Umbilical cord (tissue), 2 donors: Measurements from ENCODE around the gene IGFBP4. TPM values are rescaled to one million over a fixed set of nuclear protein-coding genes. Genes with fewer than 3 reads are reported as not detected.

ENCODE experiments used
- DNase-seq: peaks from one replicate; pipeline ENCODE4 v3.0.0-alpha.2; 2015; ENCODE audit warnings: low spot score
- total RNA-seq: library from RNA; depleted of rRNA; stranded (reverse); fragments of >200 nt; gene quantifications from one replicate; pipeline ENCODE4 v1.2.3, GENCODE V29; 2014; ENCODE audit warnings: low replicate concordance; ENCODE audit not compliant: insufficient read depth

IGFBP4 gene
- total RNA-seq, 1 donor from 2014 or later = 55.4 TPM

GRCh38 chr17:40432864-40433528, 10.3 kb upstream of the IGFBP4 start:
- peak; percentile 98 for DNase-seq

GRCh38 chr17:40433551-40434415, 9.5 kb upstream of the IGFBP4 start:
- no peak for DNase-seq

GRCh38 chr17:40436636-40437035, 6.6 kb upstream of the IGFBP4 start:
- no peak for DNase-seq

- DNase-seq = no peak
Measured at GRCh38 chr17:40437095-40437732, 6.0 kb upstream of the IGFBP4 start.

DNA sequence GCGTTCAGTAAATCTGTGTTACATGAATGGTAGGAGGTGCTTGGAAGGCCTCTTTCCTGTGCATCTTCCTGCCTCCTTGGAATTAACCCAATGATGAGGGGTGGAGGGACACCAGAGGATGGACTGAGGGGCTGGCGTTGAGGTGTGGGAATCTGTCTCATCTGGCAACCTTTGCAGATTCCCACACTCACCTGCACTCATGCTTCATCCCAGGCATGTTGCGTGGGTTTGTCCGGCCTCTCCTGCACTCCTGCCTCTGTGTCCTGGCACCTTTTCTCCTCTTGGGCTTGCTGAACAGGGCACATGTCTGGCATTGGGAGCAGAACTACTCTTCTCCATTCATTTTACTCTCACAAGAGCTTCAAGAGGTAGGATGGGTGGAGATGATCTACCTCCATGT, 3.1 kb upstream of the IGFBP4 start:
- no peak for DNase-seq

DNA sequence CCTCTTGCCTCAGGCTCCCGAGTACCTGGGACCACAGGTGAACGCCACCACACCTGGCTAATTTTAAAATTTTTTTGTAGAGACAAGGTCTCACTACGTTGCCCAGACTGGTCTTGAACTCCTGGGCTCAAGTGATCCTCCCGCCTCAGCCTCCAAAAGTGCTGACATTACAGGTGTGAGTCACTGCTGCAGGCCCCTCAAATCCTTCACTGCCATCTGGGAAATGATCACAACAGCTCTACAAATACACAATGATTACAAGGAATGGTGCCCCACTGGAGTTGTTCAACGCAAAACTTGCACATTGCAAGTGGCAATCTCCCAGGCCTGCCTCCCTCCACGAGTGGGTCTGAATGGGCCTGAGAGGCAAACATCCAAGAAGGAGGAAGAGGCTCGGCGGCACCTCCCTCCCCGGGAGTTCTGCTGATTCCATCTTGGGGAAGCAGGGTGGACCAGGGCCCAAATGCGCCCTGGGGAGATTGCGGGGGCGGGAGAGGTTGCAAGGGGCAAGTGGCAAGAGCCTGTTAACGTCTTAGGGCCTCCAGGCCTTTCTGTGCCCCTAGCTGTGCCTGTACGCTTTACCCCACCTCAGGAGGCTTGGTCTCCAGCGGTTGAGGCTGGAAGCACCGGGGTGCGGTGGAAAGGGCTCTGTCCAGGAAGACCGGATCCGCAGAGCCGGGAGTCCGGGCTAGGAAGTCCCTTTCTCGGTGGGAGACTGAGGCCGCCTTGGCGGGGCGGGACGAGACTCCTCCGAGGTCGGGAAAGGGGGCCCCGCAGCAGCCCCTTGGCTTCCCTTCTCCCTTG, 656 bp upstream of the IGFBP4 start:
- DNase-seq = no peak

DNA sequence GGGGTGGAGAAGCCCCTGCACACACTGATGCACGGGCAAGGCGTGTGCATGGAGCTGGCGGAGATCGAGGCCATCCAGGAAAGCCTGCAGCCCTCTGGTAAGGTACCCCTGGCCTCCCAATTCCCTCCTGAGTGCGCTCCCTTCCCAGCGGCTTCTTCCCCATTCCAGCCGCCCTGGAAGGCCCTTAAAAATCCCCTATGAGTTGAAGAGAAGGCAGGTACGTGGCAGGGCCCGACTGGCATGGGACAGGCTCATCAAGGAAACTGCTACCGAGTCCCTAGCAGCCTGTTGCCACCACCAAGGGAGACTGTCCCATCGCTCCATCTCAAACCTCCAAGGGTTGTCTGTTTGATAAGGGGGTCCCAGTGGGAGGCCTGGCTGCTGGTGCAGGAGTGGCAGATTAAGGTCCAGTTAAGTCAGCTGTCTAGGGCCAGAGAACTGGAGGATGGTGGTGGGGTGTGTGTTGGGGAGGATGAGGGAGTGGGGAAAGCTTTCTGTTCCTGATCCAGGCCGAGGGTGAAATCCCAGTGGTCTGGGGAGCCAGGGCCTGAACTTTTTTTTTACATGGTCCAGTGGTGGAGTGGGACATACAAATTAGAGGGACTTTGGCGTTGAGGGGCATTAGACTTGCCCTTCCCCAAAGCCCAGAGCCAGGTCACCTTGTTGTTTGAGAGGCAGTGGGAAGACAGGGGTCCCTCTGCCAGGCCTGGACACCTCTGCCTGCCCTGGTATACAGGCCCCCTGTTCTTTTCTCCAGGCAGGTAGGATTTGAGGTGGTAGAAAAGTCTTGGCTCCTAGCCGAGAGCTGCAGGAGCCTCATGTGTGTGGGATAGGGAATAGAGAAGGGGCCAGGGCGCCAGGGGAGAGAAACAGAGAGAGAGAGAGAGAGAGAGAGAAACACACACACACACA, 994 bp downstream of the IGFBP4 start:
- peak; percentile 47 for DNase-seq

DNA sequence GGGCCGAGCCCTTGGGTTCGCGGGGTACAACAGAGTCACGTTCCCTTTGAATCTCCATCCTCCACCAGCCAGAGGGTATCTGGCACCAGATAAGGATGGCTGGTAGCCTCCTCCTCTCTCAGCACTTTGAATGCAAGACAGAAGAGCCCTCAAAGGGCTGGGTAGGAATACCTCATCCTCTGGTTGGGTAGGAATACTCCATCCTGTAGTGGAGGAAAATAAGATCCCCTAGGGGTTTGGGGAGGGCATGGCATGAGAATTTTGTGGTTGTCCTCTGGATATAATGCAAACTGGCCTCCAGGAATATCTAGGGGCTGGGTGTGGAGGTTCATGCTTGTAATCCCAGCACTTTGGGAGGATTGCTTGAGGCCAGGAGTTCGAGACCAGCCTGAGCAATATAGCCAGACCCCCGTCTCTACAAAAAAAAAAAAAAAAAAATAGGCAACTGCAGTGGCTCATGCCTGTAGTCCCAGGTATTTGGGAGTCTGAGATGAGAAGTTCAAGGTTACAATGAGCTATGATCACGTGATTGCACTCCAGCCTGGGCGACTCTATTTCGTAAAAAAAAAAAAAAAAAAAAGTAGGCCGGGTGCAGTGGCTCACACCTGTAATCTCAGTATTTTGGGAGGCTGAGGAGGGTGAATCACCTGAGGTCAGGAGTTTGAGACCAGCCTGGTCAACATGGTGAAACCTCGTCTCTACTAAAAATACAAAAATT, 2.7 kb downstream of the IGFBP4 start:
- no peak for DNase-seq

DNA sequence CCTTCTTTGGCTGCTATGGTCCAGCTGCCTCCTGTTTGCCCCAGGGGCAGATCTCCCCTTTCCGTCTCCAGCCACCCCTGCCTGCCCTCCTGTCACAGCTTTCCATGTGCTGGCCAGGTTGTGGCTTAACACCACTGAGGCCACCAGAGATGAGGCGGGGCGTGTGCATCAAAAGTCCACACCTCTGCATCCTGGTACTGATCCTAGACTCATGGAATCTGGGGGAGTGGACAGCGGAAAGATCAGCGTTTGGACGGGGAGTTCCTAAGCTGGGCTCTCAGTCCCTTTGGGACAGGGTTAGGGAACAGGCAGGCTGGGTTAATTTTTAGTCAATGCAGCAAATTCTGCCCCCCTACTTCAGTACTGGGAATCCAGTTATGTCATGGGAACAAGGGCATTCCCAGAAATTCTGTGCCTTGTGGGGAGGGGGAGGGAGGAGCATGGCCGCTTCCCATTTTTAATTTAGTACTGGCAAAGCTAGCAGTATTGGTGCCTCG, 3.9 kb downstream of the IGFBP4 start:
- no peak for DNase-seq

- DNase-seq = no peak
Measured at GRCh38 chr17:40447806-40448205, 4.6 kb downstream of the IGFBP4 start.

- DNase-seq = no peak
Measured at GRCh38 chr17:40448213-40448638, 5.0 kb downstream of the IGFBP4 start.

DNA sequence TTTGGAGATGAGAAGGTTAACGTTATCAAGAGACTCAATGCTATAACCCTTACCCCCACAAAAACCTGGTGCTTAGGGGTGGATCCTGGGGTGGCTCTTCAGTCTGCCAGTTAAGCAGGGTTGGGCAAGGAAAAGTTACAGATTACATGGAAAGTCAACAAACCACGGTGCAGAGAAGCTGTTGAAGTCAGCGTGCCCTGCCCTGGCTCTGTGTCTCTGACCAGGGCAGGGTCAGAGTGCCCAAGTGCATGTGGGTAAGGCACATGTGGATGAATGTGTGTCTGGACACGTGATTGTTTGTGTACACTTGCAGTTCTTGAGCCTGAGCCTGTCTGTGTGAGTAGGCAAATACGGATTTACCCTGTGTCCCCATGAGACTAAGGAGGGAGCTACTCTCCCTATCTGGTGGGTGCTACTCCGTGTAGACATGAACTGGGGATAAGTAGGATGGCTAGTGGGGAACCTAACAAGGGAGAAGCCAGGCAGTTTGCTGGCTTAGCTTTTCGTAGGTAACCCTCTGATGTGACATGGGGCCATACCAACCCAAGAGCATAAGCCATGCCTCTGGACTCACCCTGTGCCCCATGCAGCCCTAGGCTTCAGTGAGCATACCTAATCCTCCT, 5.5 kb downstream of the IGFBP4 start:
- no peak for DNase-seq

- DNase-seq = no peak
Measured at GRCh38 chr17:40450175-40450574, 6.9 kb downstream of the IGFBP4 start.

GRCh38 chr17:40451420-40451819, 8.2 kb downstream of the IGFBP4 start:
- DNase-seq = peak; percentile 95

- no peak for DNase-seq
Measured at GRCh38 chr17:40452216-40452787, 9.1 kb downstream of the IGFBP4 start.

DNA sequence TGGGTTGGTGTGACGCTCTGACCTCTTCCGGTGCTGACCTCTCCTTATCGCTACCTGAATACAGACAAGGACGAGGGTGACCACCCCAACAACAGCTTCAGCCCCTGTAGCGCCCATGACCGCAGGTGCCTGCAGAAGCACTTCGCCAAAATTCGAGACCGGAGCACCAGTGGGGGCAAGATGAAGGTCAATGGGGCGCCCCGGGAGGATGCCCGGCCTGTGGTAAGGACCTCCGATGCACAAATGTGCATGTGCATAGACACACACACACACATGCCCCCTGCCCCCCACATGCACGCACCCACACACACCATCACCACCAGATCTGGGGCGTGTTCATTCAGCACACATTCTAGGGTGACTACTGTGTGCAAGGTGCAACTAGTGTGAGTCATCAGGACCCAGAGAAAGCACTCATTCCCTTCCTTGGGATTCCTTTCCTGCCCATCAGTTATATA, 9.7 kb downstream of the IGFBP4 start:
- no peak for DNase-seq

- DNase-seq = no peak
Measured at GRCh38 chr17:40453881-40454612, 10.8 kb downstream of the IGFBP4 start.

DNA sequence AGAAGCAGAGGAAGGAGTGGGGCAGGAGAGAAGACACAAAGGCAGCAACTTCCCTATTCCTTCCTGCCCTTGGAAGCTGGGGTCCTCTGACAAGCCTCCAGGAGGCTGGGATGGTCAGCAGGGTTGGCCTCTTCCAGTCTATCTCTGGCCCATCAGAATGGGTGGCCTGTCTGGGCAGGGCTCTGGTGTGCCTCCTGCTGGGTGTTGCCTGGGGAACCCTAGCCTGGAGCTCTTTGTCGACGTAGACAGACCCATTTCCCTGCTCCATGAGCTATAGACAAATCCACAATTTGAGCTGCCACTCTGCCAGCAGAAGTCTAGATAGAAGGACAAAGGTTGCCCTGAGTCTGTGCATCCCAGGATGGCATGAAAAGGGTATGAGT, 11.4 kb downstream of the IGFBP4 start:
- DNase-seq = no peak
